ENCODE results near the gene KIAA1549.

GRCh38 chr7:138934367-138934766, 46.8 kb downstream of the KIAA1549 start:
- TF ChIP-seq CTCF (optimal IDR thresholded peaks at IDR 0.05 in 1 of 3, IDR thresholded peaks at IDR 0.05 in 1 of 3, conservative IDR thresholded peaks at IDR 0.05 in 1 of 3; ENCODE audit: extremely low read depth in 1 of 3, insufficient read depth in 2 of 3, low read length in 3 of 3), result no peak
- no peak for TF ChIP-seq EZH2 (IDR thresholded peaks at IDR 0.05; ENCODE audit: low read length)

Measured in keratinocyte (primary cell).